Measurements from ENCODE around the gene SHISAL1.

Gene SHISAL1

GRCh38 chr22:44284711-44285110 lies 28.0 kb downstream of the SHISAL1 start:
- Histone ChIP-seq H3K27ac (ENCODE audit: low read length) (no peak overlapping the region), H3K4me1 (ENCODE audit: control insufficient read depth in 1 of 2, insufficient read depth in 2 of 2, low read length in 2 of 2) (peaks cover 0 to 8% of the 10 kb centered on the region in 2 donors), H3K9me3 (ENCODE audit: control insufficient read depth in 1 of 2, low read length in 2 of 2) (no peaks in the 10 kb centered on the region), H3K36me3 (ENCODE audit: control insufficient read depth in 1 of 2, insufficient read depth in 2 of 2, low read length in 2 of 2) (peaks cover 0 to 4% of the 10 kb centered on the region in 2 donors), H3K4me3 (ENCODE audit: low read depth in 1 of 2, low read length in 2 of 2) (no peak overlapping the region), H3K27me3 (ENCODE audit: low read depth, low read length) (no peaks in the 10 kb centered on the region)

- H3K27ac ChIP-seq (ENCODE audit: low read length), result no peak overlapping the region
- H3K4me3 ChIP-seq (ENCODE audit: low read depth in 1 of 2, low read length in 2 of 2), result no peak overlapping the region
- H3K36me3 ChIP-seq (ENCODE audit: control insufficient read depth in 1 of 2, insufficient read depth in 2 of 2, low read length in 2 of 2), result peaks cover 0 to 4% of the 10 kb centered on the region in 2 donors
- peaks cover 0 to 17% of the 10 kb centered on the region in 2 donors for H3K4me1 ChIP-seq (ENCODE audit: control insufficient read depth in 1 of 2, insufficient read depth in 2 of 2, low read length in 2 of 2)
- no peaks in the 10 kb centered on the region for H3K27me3 ChIP-seq (ENCODE audit: low read depth, low read length)
- H3K9me3 ChIP-seq (ENCODE audit: control insufficient read depth in 1 of 2, low read length in 2 of 2), result no peaks in the 10 kb centered on the region
Measured at GRCh38 chr22:44281768-44282637, 30.7 kb downstream of the SHISAL1 start.

- Histone ChIP-seq H3K36me3 (ENCODE audit: control insufficient read depth in 1 of 2, insufficient read depth in 2 of 2, low read length in 2 of 2) (peaks cover 0 to 4% of the 10 kb centered on the region in 2 donors), H3K9me3 (ENCODE audit: control insufficient read depth in 1 of 2, low read length in 2 of 2) (no peaks in the 10 kb centered on the region), H3K27me3 (ENCODE audit: low read depth, low read length) (no peaks in the 10 kb centered on the region), H3K4me1 (ENCODE audit: control insufficient read depth in 1 of 2, insufficient read depth in 2 of 2, low read length in 2 of 2) (peaks cover 0 to 17% of the 10 kb centered on the region in 2 donors), H3K4me3 (ENCODE audit: low read depth in 1 of 2, low read length in 2 of 2) (no peak overlapping the region), H3K27ac (ENCODE audit: low read length) (no peak overlapping the region)
Measured at GRCh38 chr22:44280665-44281188, 32.0 kb downstream of the SHISAL1 start.

GRCh38 chr22:44279069-44279360 lies 33.7 kb downstream of the SHISAL1 start:
- no peaks in the 10 kb centered on the region for H3K9me3 ChIP-seq (ENCODE audit: control insufficient read depth in 1 of 2, low read length in 2 of 2)
- H3K27ac ChIP-seq (ENCODE audit: low read length), result no peak overlapping the region
- no peaks in the 10 kb centered on the region for H3K27me3 ChIP-seq (ENCODE audit: low read depth, low read length)
- H3K4me3 ChIP-seq (ENCODE audit: low read depth in 1 of 2, low read length in 2 of 2), result no peak overlapping the region
- H3K4me1 ChIP-seq (ENCODE audit: control insufficient read depth in 1 of 2, insufficient read depth in 2 of 2, low read length in 2 of 2), result peaks cover 0 to 17% of the 10 kb centered on the region in 2 donors
- no peaks in the 10 kb centered on the region for H3K36me3 ChIP-seq (ENCODE audit: control insufficient read depth in 1 of 2, insufficient read depth in 2 of 2, low read length in 2 of 2)

GRCh38 chr22:44278243-44279068 lies 34.3 kb downstream of the SHISAL1 start:
- Histone ChIP-seq H3K4me3 (ENCODE audit: low read depth in 1 of 2, low read length in 2 of 2) (no peak overlapping the region), H3K27ac (ENCODE audit: low read length) (no peak overlapping the region), H3K36me3 (ENCODE audit: control insufficient read depth in 1 of 2, insufficient read depth in 2 of 2, low read length in 2 of 2) (no peaks in the 10 kb centered on the region), H3K4me1 (ENCODE audit: control insufficient read depth in 1 of 2, insufficient read depth in 2 of 2, low read length in 2 of 2) (peaks cover 0 to 17% of the 10 kb centered on the region in 2 donors), H3K27me3 (ENCODE audit: low read depth, low read length) (no peaks in the 10 kb centered on the region), H3K9me3 (ENCODE audit: control insufficient read depth in 1 of 2, low read length in 2 of 2) (no peaks in the 10 kb centered on the region)

- H3K9me3 ChIP-seq (ENCODE audit: control insufficient read depth in 1 of 2, low read length in 2 of 2), result no peaks in the 10 kb centered on the region
- H3K4me1 ChIP-seq (ENCODE audit: control insufficient read depth in 1 of 2, insufficient read depth in 2 of 2, low read length in 2 of 2), result peaks cover 0 to 21% of the 10 kb centered on the region in 2 donors
- no peak overlapping the region for H3K27ac ChIP-seq (ENCODE audit: low read length)
- no peaks in the 10 kb centered on the region for H3K27me3 ChIP-seq (ENCODE audit: low read depth, low read length)
- no peaks in the 10 kb centered on the region for H3K36me3 ChIP-seq (ENCODE audit: control insufficient read depth in 1 of 2, insufficient read depth in 2 of 2, low read length in 2 of 2)
- no peak overlapping the region for H3K4me3 ChIP-seq (ENCODE audit: low read depth in 1 of 2, low read length in 2 of 2)
Measured at GRCh38 chr22:44277386-44278135, 35.2 kb downstream of the SHISAL1 start.

GRCh38 chr22:44276706-44277356 lies 35.9 kb downstream of the SHISAL1 start:
- H3K27ac ChIP-seq (ENCODE audit: low read length), result no peak overlapping the region
- H3K9me3 ChIP-seq (ENCODE audit: control insufficient read depth in 1 of 2, low read length in 2 of 2), result no peaks in the 10 kb centered on the region
- H3K4me3 ChIP-seq (ENCODE audit: low read depth in 1 of 2, low read length in 2 of 2), result no peak overlapping the region
- peaks cover 0 to 21% of the 10 kb centered on the region in 2 donors for H3K4me1 ChIP-seq (ENCODE audit: control insufficient read depth in 1 of 2, insufficient read depth in 2 of 2, low read length in 2 of 2)
- no peaks in the 10 kb centered on the region for H3K27me3 ChIP-seq (ENCODE audit: low read depth, low read length)
- no peaks in the 10 kb centered on the region for H3K36me3 ChIP-seq (ENCODE audit: control insufficient read depth in 1 of 2, insufficient read depth in 2 of 2, low read length in 2 of 2)

GRCh38 chr22:44276041-44276440 lies 36.7 kb downstream of the SHISAL1 start:
- no peaks in the 10 kb centered on the region for H3K9me3 ChIP-seq (ENCODE audit: control insufficient read depth in 1 of 2, low read length in 2 of 2)
- no peak overlapping the region for H3K4me3 ChIP-seq (ENCODE audit: low read depth in 1 of 2, low read length in 2 of 2)
- peaks cover 0 to 24% of the 10 kb centered on the region in 2 donors for H3K4me1 ChIP-seq (ENCODE audit: control insufficient read depth in 1 of 2, insufficient read depth in 2 of 2, low read length in 2 of 2)
- no peaks in the 10 kb centered on the region for H3K36me3 ChIP-seq (ENCODE audit: control insufficient read depth in 1 of 2, insufficient read depth in 2 of 2, low read length in 2 of 2)
- no peak overlapping the region for H3K27ac ChIP-seq (ENCODE audit: low read length)
- no peaks in the 10 kb centered on the region for H3K27me3 ChIP-seq (ENCODE audit: low read depth, low read length)

- no peaks in the 10 kb centered on the region for H3K36me3 ChIP-seq (ENCODE audit: control insufficient read depth in 1 of 2, insufficient read depth in 2 of 2, low read length in 2 of 2)
- no peak overlapping the region for H3K4me3 ChIP-seq (ENCODE audit: low read depth in 1 of 2, low read length in 2 of 2)
- no peak overlapping the region for H3K27ac ChIP-seq (ENCODE audit: low read length)
- H3K4me1 ChIP-seq (ENCODE audit: control insufficient read depth in 1 of 2, insufficient read depth in 2 of 2, low read length in 2 of 2), result peaks cover 0 to 24% of the 10 kb centered on the region in 2 donors
- H3K27me3 ChIP-seq (ENCODE audit: low read depth, low read length), result no peaks in the 10 kb centered on the region
- no peaks in the 10 kb centered on the region for H3K9me3 ChIP-seq (ENCODE audit: control insufficient read depth in 1 of 2, low read length in 2 of 2)
Measured at GRCh38 chr22:44275631-44275995, 37.1 kb downstream of the SHISAL1 start.

- H3K27ac ChIP-seq (ENCODE audit: low read length), result no peak overlapping the region
- H3K4me3 ChIP-seq (ENCODE audit: low read depth in 1 of 2, low read length in 2 of 2), result no peak overlapping the region
- H3K27me3 ChIP-seq (ENCODE audit: low read depth, low read length), result no peaks in the 10 kb centered on the region
- no peaks in the 10 kb centered on the region for H3K36me3 ChIP-seq (ENCODE audit: control insufficient read depth in 1 of 2, insufficient read depth in 2 of 2, low read length in 2 of 2)
- H3K9me3 ChIP-seq (ENCODE audit: control insufficient read depth in 1 of 2, low read length in 2 of 2), result no peaks in the 10 kb centered on the region
- peaks cover 0 to 24% of the 10 kb centered on the region in 2 donors for H3K4me1 ChIP-seq (ENCODE audit: control insufficient read depth in 1 of 2, insufficient read depth in 2 of 2, low read length in 2 of 2)
Measured at GRCh38 chr22:44274918-44275630, 37.7 kb downstream of the SHISAL1 start.

Measured in muscle layer of duodenum (tissue), 2 donors.